HL-60 (cell line): Measurements from ENCODE around the gene LRP1B.

ENCODE experiments used
- DNase-seq, 2 experiments: peaks; one replicate each; pipeline ENCODE4 v3.0.0-alpha.2; 2010 to 2020; ENCODE audit warnings: low read depth in 1 of 2, low spot score in 1 of 2
- H3K27ac ChIP-seq: fragments of 250-450 bp; sonication (Bioruptor Pico); replicated peaks from 2 replicates; pipeline ENCODE4 v1.5.1; 2020; ENCODE audit warnings: mild to moderate bottlenecking, moderate library complexity
- H3K27me3 ChIP-seq: fragments of 250-450 bp; sonication (Bioruptor Pico); 2 replicates; pipeline ENCODE4 v1.5.1; 2021; ENCODE audit warnings: mild to moderate bottlenecking, moderate library complexity; ENCODE audit not compliant: insufficient read depth, poor library complexity, severe bottlenecking
- H3K4me3 ChIP-seq: replicated peaks from 2 replicates; pipeline ENCODE4 v1.5.1; 2011; ENCODE audit warnings: mild to moderate bottlenecking, control low read depth, low read length; ENCODE audit not compliant: insufficient read depth
- GABPA ChIP-seq: IDR thresholded peaks from 2 replicates; pipeline ENCODE4 v1.6.1; 2012; ENCODE audit warnings: low read depth
- POLR2AphosphoS5 ChIP-seq: IDR thresholded peaks from 2 replicates; pipeline ENCODE4 v1.6.1; 2012; ENCODE audit warnings: low read depth
- SPI1 ChIP-seq: IDR thresholded peaks from 2 replicates; pipeline ENCODE4 v1.6.1; 2012; ENCODE audit warnings: low read depth, mild to moderate bottlenecking, borderline replicate concordance
- TF ChIP-seq, protein P1 (sequence below): IDR thresholded peaks from one replicate; pipeline ENCODE4 v1.5.1; 2011; ENCODE audit warnings: low read length, control low read depth, inconsistent platforms; ENCODE audit not compliant: insufficient read depth
- TF ChIP-seq, protein P2 (sequence below): IDR thresholded peaks from 2 replicates; pipeline ENCODE4 v1.6.1; 2012; ENCODE audit warnings: low read depth; ENCODE audit not compliant: insufficient replicate concordance

LRP1B gene

DNA sequence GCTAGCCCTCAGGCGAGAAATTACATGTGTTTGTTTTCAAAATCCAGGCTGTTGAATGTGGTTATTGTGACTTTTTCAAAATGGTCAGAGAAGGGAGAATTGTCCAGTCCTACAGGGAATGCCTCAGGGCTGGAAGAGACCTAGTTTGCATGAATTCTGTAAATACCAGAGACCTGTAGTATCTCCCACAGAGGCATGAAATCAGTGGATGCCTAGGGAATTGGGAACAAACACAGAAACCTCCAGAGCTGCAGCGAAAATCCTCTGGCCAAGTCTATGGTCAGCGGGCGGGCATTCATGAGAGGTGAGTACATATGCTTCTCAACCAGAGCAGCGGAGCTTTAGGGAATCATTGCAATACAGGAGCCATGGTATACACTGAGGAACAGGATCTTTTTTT lies 1754.1 kb downstream of the LRP1B start:
- Histone ChIP-seq H3K27ac (no peak overlapping the region), H3K27me3 (no peaks in the 10 kb centered on the region), H3K4me3 (no peak overlapping the region)
- TF ChIP-seq, protein P1, sequence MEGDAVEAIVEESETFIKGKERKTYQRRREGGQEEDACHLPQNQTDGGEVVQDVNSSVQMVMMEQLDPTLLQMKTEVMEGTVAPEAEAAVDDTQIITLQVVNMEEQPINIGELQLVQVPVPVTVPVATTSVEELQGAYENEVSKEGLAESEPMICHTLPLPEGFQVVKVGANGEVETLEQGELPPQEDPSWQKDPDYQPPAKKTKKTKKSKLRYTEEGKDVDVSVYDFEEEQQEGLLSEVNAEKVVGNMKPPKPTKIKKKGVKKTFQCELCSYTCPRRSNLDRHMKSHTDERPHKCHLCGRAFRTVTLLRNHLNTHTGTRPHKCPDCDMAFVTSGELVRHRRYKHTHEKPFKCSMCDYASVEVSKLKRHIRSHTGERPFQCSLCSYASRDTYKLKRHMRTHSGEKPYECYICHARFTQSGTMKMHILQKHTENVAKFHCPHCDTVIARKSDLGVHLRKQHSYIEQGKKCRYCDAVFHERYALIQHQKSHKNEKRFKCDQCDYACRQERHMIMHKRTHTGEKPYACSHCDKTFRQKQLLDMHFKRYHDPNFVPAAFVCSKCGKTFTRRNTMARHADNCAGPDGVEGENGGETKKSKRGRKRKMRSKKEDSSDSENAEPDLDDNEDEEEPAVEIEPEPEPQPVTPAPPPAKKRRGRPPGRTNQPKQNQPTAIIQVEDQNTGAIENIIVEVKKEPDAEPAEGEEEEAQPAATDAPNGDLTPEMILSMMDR, result no peak
- TF ChIP-seq SPI1, result no peak
- TF ChIP-seq, protein P2, sequence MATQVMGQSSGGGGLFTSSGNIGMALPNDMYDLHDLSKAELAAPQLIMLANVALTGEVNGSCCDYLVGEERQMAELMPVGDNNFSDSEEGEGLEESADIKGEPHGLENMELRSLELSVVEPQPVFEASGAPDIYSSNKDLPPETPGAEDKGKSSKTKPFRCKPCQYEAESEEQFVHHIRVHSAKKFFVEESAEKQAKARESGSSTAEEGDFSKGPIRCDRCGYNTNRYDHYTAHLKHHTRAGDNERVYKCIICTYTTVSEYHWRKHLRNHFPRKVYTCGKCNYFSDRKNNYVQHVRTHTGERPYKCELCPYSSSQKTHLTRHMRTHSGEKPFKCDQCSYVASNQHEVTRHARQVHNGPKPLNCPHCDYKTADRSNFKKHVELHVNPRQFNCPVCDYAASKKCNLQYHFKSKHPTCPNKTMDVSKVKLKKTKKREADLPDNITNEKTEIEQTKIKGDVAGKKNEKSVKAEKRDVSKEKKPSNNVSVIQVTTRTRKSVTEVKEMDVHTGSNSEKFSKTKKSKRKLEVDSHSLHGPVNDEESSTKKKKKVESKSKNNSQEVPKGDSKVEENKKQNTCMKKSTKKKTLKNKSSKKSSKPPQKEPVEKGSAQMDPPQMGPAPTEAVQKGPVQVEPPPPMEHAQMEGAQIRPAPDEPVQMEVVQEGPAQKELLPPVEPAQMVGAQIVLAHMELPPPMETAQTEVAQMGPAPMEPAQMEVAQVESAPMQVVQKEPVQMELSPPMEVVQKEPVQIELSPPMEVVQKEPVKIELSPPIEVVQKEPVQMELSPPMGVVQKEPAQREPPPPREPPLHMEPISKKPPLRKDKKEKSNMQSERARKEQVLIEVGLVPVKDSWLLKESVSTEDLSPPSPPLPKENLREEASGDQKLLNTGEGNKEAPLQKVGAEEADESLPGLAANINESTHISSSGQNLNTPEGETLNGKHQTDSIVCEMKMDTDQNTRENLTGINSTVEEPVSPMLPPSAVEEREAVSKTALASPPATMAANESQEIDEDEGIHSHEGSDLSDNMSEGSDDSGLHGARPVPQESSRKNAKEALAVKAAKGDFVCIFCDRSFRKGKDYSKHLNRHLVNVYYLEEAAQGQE, result no peak
- TF ChIP-seq POLR2AphosphoS5, result no peak
- TF ChIP-seq GABPA, result no peak
- no peak for DNase-seq

DNA sequence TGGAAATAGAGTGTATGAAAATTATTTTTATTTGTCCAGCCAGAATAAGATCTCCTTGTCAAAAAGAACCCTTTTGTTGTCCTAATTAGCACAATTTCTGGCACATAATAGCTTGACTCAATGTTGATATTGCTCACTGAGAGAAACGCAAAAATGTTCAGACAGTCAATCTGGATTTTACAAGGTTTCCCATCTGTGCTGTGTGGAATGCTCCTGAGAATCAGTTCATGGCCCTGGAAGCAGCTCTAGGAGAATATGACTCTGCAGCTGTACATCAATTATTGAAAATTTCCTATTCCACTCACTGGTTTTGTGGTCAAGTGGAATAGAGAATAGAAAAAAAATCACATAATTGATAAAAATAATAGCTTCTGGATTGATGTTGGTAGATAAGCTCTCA lies 1767.7 kb downstream of the LRP1B start:
- H3K4me3 ChIP-seq, result no peak overlapping the region
- DNase-seq, result no peak
- TF ChIP-seq, protein P2, result no peak
- no peak for TF ChIP-seq GABPA
- no peak for TF ChIP-seq SPI1
- no peaks in the 10 kb centered on the region for H3K27me3 ChIP-seq
- H3K27ac ChIP-seq, result no peak overlapping the region

DNA sequence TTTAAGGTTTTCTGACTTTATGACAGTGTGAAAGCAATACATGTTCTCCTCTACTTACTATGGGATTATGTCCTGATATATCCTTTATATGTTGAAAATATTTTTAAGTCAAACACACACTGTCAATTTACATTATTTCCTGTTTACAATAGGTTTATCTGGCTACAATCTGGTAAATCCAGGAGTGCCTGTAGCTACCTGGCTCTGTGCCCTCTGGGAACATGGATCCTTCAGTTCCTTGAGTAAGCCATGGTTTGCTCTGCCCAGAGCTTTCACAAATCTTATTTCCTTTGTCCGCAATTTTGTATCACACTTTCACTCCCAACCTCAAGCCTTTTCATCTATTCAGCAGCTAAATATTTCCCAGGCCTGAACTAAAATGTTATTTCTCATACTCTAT lies 1768.5 kb downstream of the LRP1B start:
- TF ChIP-seq SPI1 (no peak), POLR2AphosphoS5 (no peak), GABPA (no peak)
- TF ChIP-seq, protein P2, result no peak
- TF ChIP-seq, protein P1, result no peak
- DNase-seq, result no peak
- no peak overlapping the region for H3K4me3 ChIP-seq
- no peak overlapping the region for H3K27ac ChIP-seq
- no peaks in the 10 kb centered on the region for H3K27me3 ChIP-seq
